VCaP (cell line): ENCODE data around the gene IL33.
A peak's percentile ranks its signal among the peaks of the same experiment; 100 is the strongest.

Source experiments
- H3K27ac ChIP-seq: fragments of 450-650 bp; 2 replicates; pipeline ENCODE4 v1.5.1; 2017
- TF ChIP-seq, protein P1 (sequence below): fragments of 450-650 bp; conservative IDR thresholded peaks from 2 replicates; pipeline ENCODE4 v1.5.1; 2017; ENCODE audit warnings: mild to moderate bottlenecking, moderate library complexity

The IL33 gene

DNA sequence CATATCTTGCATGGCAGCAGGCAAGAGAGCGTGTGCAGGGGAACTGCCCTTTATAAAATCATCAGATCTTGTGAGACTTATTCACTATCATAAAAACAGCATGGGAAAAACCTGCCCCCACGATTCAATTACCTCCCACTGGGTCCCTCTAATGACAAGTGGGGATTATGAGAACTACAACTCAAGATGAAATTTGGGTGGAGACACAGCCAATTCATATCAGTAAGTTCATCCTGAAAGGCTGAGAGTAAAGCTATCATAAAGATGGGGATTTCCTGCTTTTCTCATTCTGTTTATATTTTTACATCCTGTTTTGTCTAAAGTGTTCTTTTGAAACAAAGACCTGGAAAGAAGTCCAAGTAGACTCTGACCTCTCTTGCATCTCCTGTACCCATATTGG lies 28.9 kb upstream of the IL33 start:
- TF ChIP-seq, protein P1, sequence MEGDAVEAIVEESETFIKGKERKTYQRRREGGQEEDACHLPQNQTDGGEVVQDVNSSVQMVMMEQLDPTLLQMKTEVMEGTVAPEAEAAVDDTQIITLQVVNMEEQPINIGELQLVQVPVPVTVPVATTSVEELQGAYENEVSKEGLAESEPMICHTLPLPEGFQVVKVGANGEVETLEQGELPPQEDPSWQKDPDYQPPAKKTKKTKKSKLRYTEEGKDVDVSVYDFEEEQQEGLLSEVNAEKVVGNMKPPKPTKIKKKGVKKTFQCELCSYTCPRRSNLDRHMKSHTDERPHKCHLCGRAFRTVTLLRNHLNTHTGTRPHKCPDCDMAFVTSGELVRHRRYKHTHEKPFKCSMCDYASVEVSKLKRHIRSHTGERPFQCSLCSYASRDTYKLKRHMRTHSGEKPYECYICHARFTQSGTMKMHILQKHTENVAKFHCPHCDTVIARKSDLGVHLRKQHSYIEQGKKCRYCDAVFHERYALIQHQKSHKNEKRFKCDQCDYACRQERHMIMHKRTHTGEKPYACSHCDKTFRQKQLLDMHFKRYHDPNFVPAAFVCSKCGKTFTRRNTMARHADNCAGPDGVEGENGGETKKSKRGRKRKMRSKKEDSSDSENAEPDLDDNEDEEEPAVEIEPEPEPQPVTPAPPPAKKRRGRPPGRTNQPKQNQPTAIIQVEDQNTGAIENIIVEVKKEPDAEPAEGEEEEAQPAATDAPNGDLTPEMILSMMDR = no peak
- no peak overlapping the region for H3K27ac ChIP-seq

DNA sequence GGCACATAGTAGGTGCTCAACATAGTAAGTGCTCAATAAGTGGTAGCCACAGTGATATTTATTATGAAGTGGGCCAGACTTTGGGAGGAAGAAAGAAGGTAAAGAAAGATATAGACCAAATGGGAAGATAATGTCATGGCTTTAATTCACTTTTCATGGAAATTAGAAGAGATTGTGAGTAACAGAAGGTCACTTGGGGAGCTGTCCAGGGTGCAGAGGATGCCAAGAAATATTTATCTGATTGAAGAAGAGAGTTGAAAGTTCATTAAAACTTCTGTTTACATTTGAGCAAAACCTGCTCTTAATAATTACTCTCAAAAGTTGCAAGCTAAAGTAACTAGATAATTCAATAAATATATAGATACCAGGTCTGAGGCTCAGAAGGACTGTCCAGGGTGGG lies 28.3 kb upstream of the IL33 start:
- TF ChIP-seq, protein P1 = no peak
- H3K27ac ChIP-seq = no peak overlapping the region

DNA sequence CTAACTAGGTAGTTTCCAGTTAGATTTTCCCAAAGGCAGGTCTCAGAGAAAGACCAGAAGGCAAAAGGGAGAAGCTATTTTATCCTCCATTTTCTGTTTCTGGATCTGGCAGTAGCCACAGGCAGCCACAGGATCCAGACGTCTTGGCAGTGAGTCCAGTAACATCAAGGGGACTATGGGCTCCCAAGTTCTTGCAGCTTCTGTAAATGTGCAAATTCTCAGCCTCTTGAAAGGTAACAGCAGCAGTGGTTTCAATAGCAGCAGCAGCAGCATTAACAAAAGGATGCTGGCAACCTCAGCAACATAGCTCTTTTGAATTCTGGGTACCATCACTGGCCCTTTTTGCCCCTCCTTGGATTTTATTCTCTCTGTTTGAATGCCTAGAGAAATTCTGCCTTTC lies 27.1 kb upstream of the IL33 start:
- TF ChIP-seq, protein P1 = no peak

DNA sequence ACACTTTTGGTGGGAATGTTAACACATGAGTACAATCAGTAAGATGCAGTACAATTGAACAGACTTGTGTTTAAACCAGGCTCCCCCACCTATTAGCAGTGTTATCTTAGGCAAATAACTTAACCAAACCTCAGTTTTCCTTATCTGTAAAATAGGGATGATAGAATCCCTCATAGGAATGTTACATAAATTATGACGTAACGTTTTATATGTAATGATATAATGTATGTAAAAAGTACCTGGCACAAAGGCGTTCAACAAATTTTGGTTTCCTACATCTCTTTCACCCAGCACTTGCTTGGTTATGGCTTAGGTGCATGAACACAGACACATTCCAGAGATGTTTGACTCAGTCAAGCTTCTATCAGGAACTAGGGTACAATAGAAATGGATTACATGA lies 26.7 kb upstream of the IL33 start:
- H3K27ac ChIP-seq = no peak overlapping the region
- TF ChIP-seq, protein P1 = no peak

More for the DNA sequence above, 27.1 kb upstream of the IL33 start:
- no peak overlapping the region for H3K27ac ChIP-seq

DNA sequence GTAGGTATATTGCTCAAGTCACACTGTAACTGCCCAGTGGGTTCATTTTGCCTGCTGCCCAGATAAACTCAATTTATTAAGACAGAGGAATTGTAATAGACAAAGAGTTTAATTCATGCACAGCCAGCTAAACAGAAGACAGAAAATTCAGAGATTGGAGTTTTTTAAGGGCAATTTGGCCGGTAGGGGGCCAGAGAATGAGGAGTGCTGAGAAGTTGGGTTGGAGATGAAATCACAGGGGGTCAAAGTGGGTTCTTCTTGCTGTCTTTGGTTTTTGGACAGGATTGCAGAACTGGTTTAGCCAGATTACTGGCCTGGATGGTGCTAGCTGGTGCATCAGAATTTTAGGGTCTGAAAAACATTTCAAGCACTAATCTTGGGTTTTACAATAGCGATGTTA lies 20.7 kb upstream of the IL33 start:
- H3K27ac ChIP-seq = no peak overlapping the region
- TF ChIP-seq, protein P1 = no peak

DNA sequence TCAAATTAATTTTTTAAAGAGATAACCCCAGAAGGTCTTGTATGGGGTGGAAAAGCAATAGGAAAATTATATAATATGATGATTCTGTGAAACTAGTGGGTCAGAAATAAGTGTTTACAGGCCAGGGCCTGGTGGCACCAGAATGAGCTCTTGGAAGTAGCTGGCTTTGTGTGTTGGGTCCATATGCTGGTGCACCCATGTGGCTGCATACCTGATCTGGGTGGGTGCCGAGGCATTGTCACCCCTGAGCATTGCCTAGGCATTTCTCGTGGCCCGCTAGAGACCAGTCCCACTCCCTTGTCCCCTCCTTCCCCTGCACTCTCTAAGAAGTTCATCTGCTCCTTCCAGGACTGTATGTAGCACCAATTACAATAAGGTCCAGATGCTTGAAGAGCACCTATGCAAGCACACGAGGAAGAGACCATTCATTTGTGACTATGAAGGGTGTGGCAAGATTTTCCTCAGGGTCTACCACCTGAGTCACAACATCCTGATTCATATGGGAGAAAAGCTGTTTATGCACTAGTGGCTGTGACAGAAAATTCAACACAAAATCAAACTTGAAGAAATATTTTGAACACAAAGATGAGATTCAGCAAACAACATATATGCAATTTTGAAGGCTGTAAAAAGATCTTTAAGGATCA lies 19.8 kb upstream of the IL33 start:
- TF ChIP-seq, protein P1 = no peak
- no peak overlapping the region; the same call in 1 of the 2 replicates for H3K27ac ChIP-seq

DNA sequence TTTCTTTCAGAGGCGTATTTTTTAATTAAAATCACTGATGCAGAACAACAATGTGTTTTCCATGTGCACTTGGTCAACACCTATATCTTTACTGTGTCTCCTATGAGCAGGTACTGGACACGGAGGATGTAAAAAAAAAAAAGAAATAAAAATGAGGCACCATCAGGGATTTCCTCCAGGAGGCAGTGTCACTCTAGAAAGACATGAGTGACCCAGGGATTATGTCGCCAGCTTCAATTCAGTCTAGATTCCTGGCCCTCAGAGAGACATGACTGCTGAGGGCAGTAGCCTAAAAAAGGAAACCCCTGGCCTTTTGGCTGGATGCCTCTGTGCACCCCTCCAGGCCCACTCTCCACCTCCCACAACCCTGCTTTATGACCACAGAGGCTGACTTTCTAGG lies 18.3 kb upstream of the IL33 start:
- H3K27ac ChIP-seq = peak overlapping the region; percentile 81

More for the DNA sequence above, 18.3 kb upstream of the IL33 start:
- TF ChIP-seq, protein P1 = peak; percentile 45
